H1 (cell line): ENCODE measurements around the gene MBNL2. TPM values are rescaled to one million over a fixed set of nuclear protein-coding genes. Genes with fewer than 3 reads are reported as not detected.

ENCODE experiments used
- CTCF ChIA-PET: fragments of 300-600 bp; sonication (Branson Sonifier 250); formaldehyde crosslinking; loops from one replicate; lab custom pipeline; 2021; ENCODE audit not compliant: partially characterized antibody; lab: Charles Lee
- POLR2A ChIA-PET: fragments of 300-600 bp; sonication (Branson Sonifier 250); formaldehyde crosslinking; loops from one replicate; lab custom pipeline; 2021; ENCODE audit warnings: inconsistent platforms; ENCODE audit not compliant: partially characterized antibody; lab: Charles Lee
- DNase-seq, 2 experiments: peaks; one replicate each; pipeline versions ENCODE4 v3.0.0 to v3.0.0-alpha.2; 2010 to 2022; ENCODE audit warnings: low spot score in 2 of 2, low read depth in 1 of 2, mixed read lengths in 1 of 2
- FAIRE-seq: peaks from 2 replicates; lab custom pipeline; 2011; peaks lifted over from hg19 to GRCh38; lab: Jason Lieb, UNC
- H2AFZ ChIP-seq: 2 replicates; pipeline ENCODE4 v1.8.1; 2012; ENCODE audit warnings: low read length, inconsistent platforms
- H2AK5ac ChIP-seq: 2 replicates; pipeline ENCODE4 v1.6.1; 2013; ENCODE audit warnings: low read depth, low read length
- H2BK120ac ChIP-seq: replicated peaks from 2 replicates; pipeline ENCODE3; 2013; ENCODE audit warnings: low read depth, low read length, inconsistent platforms
- H2BK12ac ChIP-seq: 2 replicates; pipeline ENCODE4 v1.6.1; 2013; ENCODE audit warnings: low read depth, low read length
- H2BK15ac ChIP-seq: 2 replicates; pipeline ENCODE4 v1.6.1; 2013; ENCODE audit warnings: low read length
- H2BK20ac ChIP-seq: 2 replicates; pipeline ENCODE4 v1.6.1; 2013; ENCODE audit warnings: low read length
- H2BK5ac ChIP-seq: 2 replicates; pipeline ENCODE4 v1.6.1; 2013; ENCODE audit warnings: low read depth, low read length
- H3K14ac ChIP-seq: 2 replicates; pipeline ENCODE4 v1.6.1; 2013; ENCODE audit warnings: inconsistent platforms; ENCODE audit not compliant: insufficient read length
- H3K18ac ChIP-seq: 2 replicates; pipeline ENCODE4 v1.6.1; 2013; ENCODE audit warnings: low read length; ENCODE audit errors: extremely low read depth
- H3K23ac ChIP-seq: 2 replicates; pipeline ENCODE4 v1.6.1; 2013; ENCODE audit warnings: inconsistent platforms; ENCODE audit not compliant: insufficient read length
- H3K23me2 ChIP-seq: 2 replicates; pipeline ENCODE4 v1.6.1; 2013; ENCODE audit warnings: low read depth, low read length
- H3K27ac ChIP-seq: 2 replicates; pipeline ENCODE4 v1.6.1; 2011; ENCODE audit warnings: low read depth, low read length, inconsistent platforms
- H3K27me3 ChIP-seq, 4 experiments: replicated peaks in 1 of 4; 1 replicate in 1 of 4; 2 replicates in 3 of 4; pipeline versions ENCODE4 v1.6.1 to v1.8.1; 2011 to 2013; ENCODE audit warnings: low read length in 3 of 4, mild to moderate bottlenecking in 3 of 4, inconsistent platforms in 2 of 4, mixed read lengths in 2 of 4, moderate library complexity in 1 of 4; ENCODE audit not compliant: control insufficient read depth in 3 of 4, insufficient read depth in 3 of 4; ENCODE audit errors: extremely low read depth in 1 of 4
- H3K36me3 ChIP-seq, 4 experiments: 2 replicates each; pipeline versions ENCODE4 v1.6.1 to v1.8.1; 2011 to 2013; ENCODE audit warnings: mild to moderate bottlenecking in 4 of 4, low read length in 3 of 4, moderate library complexity in 2 of 4, control low read depth in 1 of 4, inconsistent platforms in 1 of 4; ENCODE audit not compliant: insufficient read depth in 4 of 4, control insufficient read depth in 2 of 4
- H3K4ac ChIP-seq: replicated peaks from 2 replicates; pipeline ENCODE3; 2013; ENCODE audit warnings: low read length, low read depth, mixed read lengths, inconsistent platforms; ENCODE audit not compliant: insufficient read length
- H3K4me1 ChIP-seq, 4 experiments: replicated peaks in 1 of 4; 1 replicate in 1 of 4; 2 replicates in 3 of 4; pipeline versions ENCODE4 v1.6.1 to v1.8.1; 2011 to 2013; ENCODE audit warnings: low read length in 3 of 4, inconsistent platforms in 2 of 4, mixed read lengths in 1 of 4; ENCODE audit not compliant: insufficient read depth in 4 of 4, control insufficient read depth in 3 of 4
- H3K4me2 ChIP-seq, 2 experiments: 2 replicates each; pipeline versions ENCODE4 v1.6.1 to v1.8.1; 2011 to 2013; ENCODE audit warnings: low read depth in 2 of 2, low read length in 2 of 2, control low read depth in 1 of 2, inconsistent platforms in 1 of 2, mild to moderate bottlenecking in 1 of 2; ENCODE audit not compliant: insufficient read depth in 1 of 2
- H3K4me3 ChIP-seq, 4 experiments: fragments of 200-600, 300-600 bp in 1 of 4; sonication (generic), shearing (Covaris generic), sonication (Bioruptor Twin) in 1 of 4; 2 replicates each; pipeline versions ENCODE4 v1.5.1 to v1.8.1; 2011 to 2016; ENCODE audit warnings: low read length in 4 of 4, low read depth in 3 of 4, control low read depth in 2 of 4, inconsistent platforms in 2 of 4, mild to moderate bottlenecking in 2 of 4, mixed read lengths in 1 of 4, moderate library complexity in 1 of 4; ENCODE audit not compliant: insufficient read depth in 2 of 4; ENCODE audit errors: extremely low read depth in 1 of 4
- H3K56ac ChIP-seq: replicated peaks from 2 replicates; pipeline ENCODE3; 2013; ENCODE audit warnings: low read depth, mild to moderate bottlenecking, mixed read lengths, low read length, inconsistent platforms; ENCODE audit not compliant: insufficient read length
- H3K79me1 ChIP-seq: 2 replicates; pipeline ENCODE4 v1.6.1; 2013; ENCODE audit warnings: low read depth, low read length, control low read depth
- H3K79me2 ChIP-seq, 2 experiments: 2 replicates each; pipeline versions ENCODE4 v1.6.1 to v1.8.1; 2012 to 2013; ENCODE audit warnings: low read length in 2 of 2, mild to moderate bottlenecking in 2 of 2, inconsistent platforms in 1 of 2; ENCODE audit not compliant: insufficient read depth in 2 of 2, control insufficient read depth in 1 of 2
- H3K9ac ChIP-seq, 4 experiments: replicated peaks in 1 of 4; 1 replicate in 1 of 4; 2 replicates in 3 of 4; pipeline versions ENCODE4 v1.6.1 to v1.8.1; 2011 to 2013; ENCODE audit warnings: low read depth in 3 of 4, low read length in 3 of 4, control low read depth in 2 of 4, mild to moderate bottlenecking in 2 of 4, moderate library complexity in 2 of 4, inconsistent platforms in 1 of 4; ENCODE audit errors: extremely low read depth in 1 of 4
- H3K9me3 ChIP-seq, 2 experiments: 2 replicates each; pipeline versions ENCODE4 v1.6.1 to v1.8.1; 2012 to 2013; ENCODE audit warnings: mild to moderate bottlenecking in 2 of 2, moderate library complexity in 2 of 2, control low read depth in 1 of 2, inconsistent platforms in 1 of 2, low read depth in 1 of 2, low read length in 1 of 2, mixed read lengths in 1 of 2; ENCODE audit not compliant: insufficient read depth in 2 of 2
- H4K20me1 ChIP-seq, 2 experiments: replicated peaks in 1 of 2; 2 replicates each; pipeline versions ENCODE3 to v1.8.1; 2011 to 2013; ENCODE audit warnings: inconsistent platforms in 2 of 2, low read length in 2 of 2, mild to moderate bottlenecking in 1 of 2; ENCODE audit not compliant: insufficient read depth in 2 of 2, control insufficient read depth in 1 of 2
- H4K5ac ChIP-seq: 2 replicates; pipeline ENCODE4 v1.6.1; 2013; ENCODE audit warnings: low read length, low read depth, mixed read lengths, inconsistent platforms; ENCODE audit not compliant: insufficient read length
- H4K8ac ChIP-seq: 2 replicates; pipeline ENCODE4 v1.8.0; 2013; ENCODE audit warnings: mild to moderate bottlenecking, moderate library complexity, low read length, inconsistent platforms; ENCODE audit not compliant: insufficient read depth; ENCODE audit errors: extremely low read depth
- H4K91ac ChIP-seq: replicated peaks from 2 replicates; pipeline ENCODE3; 2013; ENCODE audit warnings: low read length, mixed read lengths, inconsistent platforms; ENCODE audit not compliant: insufficient read length
- BCL11A ChIP-seq, 2 experiments: IDR thresholded peaks; one replicate each; pipeline ENCODE4 v1.6.1; 2011; ENCODE audit warnings: low read depth in 2 of 2, low read length in 2 of 2, mild to moderate bottlenecking in 2 of 2
- CEBPB ChIP-seq: IDR thresholded peaks from 2 replicates; pipeline ENCODE4 v1.6.1; 2012; ENCODE audit warnings: low read depth, low read length
- CHD1 ChIP-seq: IDR thresholded peaks from 2 replicates; pipeline ENCODE4 v1.6.1; 2012; ENCODE audit warnings: low read depth, low read length, improper control_type of control experiment
- HDAC6 ChIP-seq: IDR thresholded peaks from one replicate; pipeline ENCODE4 v1.7.1; 2012; ENCODE audit warnings: low read depth, mild to moderate bottlenecking, inconsistent platforms, low read length, moderate library complexity
- KDM4A ChIP-seq: IDR thresholded peaks from one replicate; pipeline ENCODE4 v1.7.1; 2012; ENCODE audit warnings: low read depth, mild to moderate bottlenecking, moderate library complexity, low read length, inconsistent platforms; ENCODE audit not compliant: severe bottlenecking
- POLR2AphosphoS5 ChIP-seq: IDR thresholded peaks from 2 replicates; pipeline ENCODE4 v1.6.1; 2011; ENCODE audit warnings: low read depth, low read length
- RXRA ChIP-seq: IDR thresholded peaks from 2 replicates; pipeline ENCODE4 v1.6.1; 2011; ENCODE audit warnings: low read depth, mild to moderate bottlenecking, low read length, moderate library complexity; ENCODE audit not compliant: insufficient read depth
- SIX5 ChIP-seq: IDR thresholded peaks from 2 replicates; pipeline ENCODE4 v1.6.1; 2011; ENCODE audit warnings: mild to moderate bottlenecking, low read depth, low read length
- SUZ12 ChIP-seq: fragments of 200-600 bp; sonication (generic); IDR thresholded peaks from 2 replicates; pipeline ENCODE4 v1.6.1; 2012; ENCODE audit warnings: mild to moderate bottlenecking, inconsistent platforms, low read length, moderate library complexity, mixed read lengths
- TAF1 ChIP-seq: IDR thresholded peaks from 2 replicates; pipeline ENCODE4 v1.6.1; 2011; ENCODE audit warnings: mild to moderate bottlenecking, low read depth, low read length
- TAF7 ChIP-seq: optimal IDR thresholded peaks from 2 replicates; pipeline ENCODE3; 2011; ENCODE audit warnings: low read depth, mild to moderate bottlenecking, inconsistent platforms, low read length, moderate library complexity, borderline replicate concordance
- YY1 ChIP-seq: IDR thresholded peaks from 2 replicates; pipeline ENCODE4 v1.6.1; 2011; ENCODE audit warnings: low read depth, mild to moderate bottlenecking, low read length
- ZNF274 ChIP-seq: IDR thresholded peaks from 2 replicates; pipeline ENCODE4 v1.7.0; 2012; ENCODE audit warnings: low read length, borderline replicate concordance; ENCODE audit errors: extremely low read depth
- WGBS, 2 experiments: shearing (Covaris generic) in 1 of 2; methylation state at CpG; one replicate each; pipeline versions ENCODE4 v1.1.6 to v1.1.7; 2013 to 2015; ENCODE audit warnings: low lambda C conversion rate in 2 of 2, mixed read lengths in 2 of 2, inconsistent platforms in 1 of 2, low coverage in 1 of 2, missing lambda C conversion rate in 1 of 2; ENCODE audit not compliant: insufficient replicate concordance in 2 of 2, insufficient coverage in 1 of 2, insufficient read length in 1 of 2; ENCODE audit errors: extremely low coverage in 1 of 2, missing lambda C conversion rate in 1 of 2; 5-methylcytosine and 5-hydroxymethylcytosine counted together
- polyA plus RNA-seq, 7 experiments: library from polyadenylated mRNA; depleted of rRNA in 3 of 7; stranded (reverse) in 5 of 7; unstranded in 2 of 7; fragments of >200 nt in 5 of 7; fragments of 200-250 nt in 2 of 7; gene quantifications; 1 replicate in 5 of 7; 2 replicates in 1 of 7; 4 replicates in 1 of 7; pipeline versions ENCODE4 v1.2.1 to v1.2.3, GENCODE V29; 2011 to 2013; ENCODE audit warnings: missing spikeins in 2 of 7, mixed read lengths in 2 of 7
- total RNA-seq: library from RNA; stranded (reverse); fragmentation: NEBNext Ultra II Directional; extraction: Animal tissue kit (Norgen Biotek cat#: 25700); gene quantifications from 2 replicates; pipeline ENCODE4 v1.2.1, GENCODE V29; 2021

The MBNL2 gene
- total and polyA plus RNA-seq, 2 of the 8 experiments (the other 6 are each of a cell fraction or from before 2014, with no cell fraction given) = 1.0 to 2.6 TPM

DNA sequence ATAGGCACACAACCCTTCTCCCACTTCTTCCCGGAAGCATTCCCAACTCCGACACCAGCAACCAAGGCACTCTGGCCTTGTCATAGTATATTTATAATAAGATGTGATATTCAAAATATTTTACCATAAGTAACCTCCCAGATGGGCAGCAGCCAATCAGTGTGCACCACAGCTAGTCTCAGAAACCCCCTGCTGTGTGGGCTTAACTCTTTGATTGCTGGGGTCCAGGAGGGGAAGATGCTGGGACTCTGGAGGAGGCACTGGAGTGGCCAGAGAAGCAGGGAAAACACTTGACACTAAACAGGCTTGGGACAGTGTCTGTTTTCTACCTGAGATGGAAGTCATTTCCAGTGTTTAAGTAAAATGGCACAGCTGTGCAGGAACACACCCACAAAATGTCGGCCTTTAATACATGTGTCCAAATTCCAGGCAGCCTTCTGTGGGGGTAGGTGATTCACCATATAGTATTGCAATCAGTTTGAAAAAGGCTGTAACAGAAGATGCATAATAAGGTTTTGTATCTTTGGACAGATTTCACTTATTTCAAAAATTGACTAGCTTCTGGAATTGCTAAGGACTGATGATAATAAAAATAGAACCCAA lies 100.7 kb downstream of the MBNL2 start:
- Histone ChIP-seq H3K56ac (no peak overlapping the region), H2AFZ (no peak overlapping the region), H3K9me3 (no peaks in the 10 kb centered on the region), H3K18ac (no peak overlapping the region), H4K8ac (no peak overlapping the region), H2BK20ac (no peak overlapping the region), H4K91ac (no peak overlapping the region), H3K9ac (no peak overlapping the region), H3K79me2 (no peaks in the 10 kb centered on the region), H3K14ac (no peak overlapping the region), H4K5ac (no peak overlapping the region), H3K27me3 (no peaks in the 10 kb centered on the region), H3K36me3 (no peaks in the 10 kb centered on the region), H3K4me3 (no peak overlapping the region), H3K23me2 (no peaks in the 10 kb centered on the region), H2BK120ac (no peak overlapping the region), H2AK5ac (no peak overlapping the region), H3K79me1 (no peaks in the 10 kb centered on the region), H2BK12ac (no peak overlapping the region), H2BK15ac (no peak overlapping the region), H3K23ac (no peak overlapping the region), H3K27ac (no peak overlapping the region), H4K20me1 (no peaks in the 10 kb centered on the region), H3K4ac (no peak overlapping the region), H3K4me2 (no peak overlapping the region), H2BK5ac (no peak overlapping the region), H3K4me1 (peaks cover 0 to 6% (median 3%) of the 10 kb centered on the region in 4 experiments; a peak in 3 of 7 replicates)
- DNase-seq (no peak), FAIRE-seq (no peak)
- 95% methylated on average over 3 of the region's 3 CpGs; no CpG with 5 or more reads in 1 of the 2 experiments for WGBS, 2 experiments
- ChIA-PET POLR2A (interaction anchor here (1.0 kb wide), 1 partner anchor 14 kb away, joined by 3 read pairs; no protein-coding TSS in a partner anchor), CTCF (interaction anchor here (1.2 kb wide), 1 partner anchor 306 kb away, joined by 3 read pairs; no protein-coding TSS in a partner anchor)
- TF ChIP-seq ZNF274 (no peak), KDM4A (no peak), YY1 (no peak), BCL11A (IDR thresholded peaks at IDR 0.05; ENCODE audit: low read depth in 2 of 2, low read length in 2 of 2) (no peak), TAF1 (no peak), CEBPB (no peak), POLR2AphosphoS5 (no peak), SUZ12 (no peak), HDAC6 (no peak), RXRA (no peak), SIX5 (no peak), CHD1 (no peak), TAF7 (no peak)
